HG02852 (cell line): ENCODE data around the gene SUN3.
"Not testable (repeated sequence)": the region's sequence is repeated elsewhere in the genome, so short reads cannot be mapped to it uniquely, and the experiment has no call there.

Source experiments
- ATAC-seq: cut with Tn5 transposase; IDR thresholded peaks from one replicate; pipeline ENCODE4 v1.9.1; 2021; ENCODE audit warnings: mild to moderate bottlenecking, moderate library complexity; ENCODE audit not compliant: unreplicated experiment

SUN3 gene

GRCh38 chr7:48033922-48034321 lies 5.0 kb upstream of the SUN3 start:
- no peak for ATAC-seq

- ATAC-seq, result no peak
Measured at GRCh38 chr7:48031111-48031510, 2.2 kb upstream of the SUN3 start.

GRCh38 chr7:48025624-48026023 lies 3.3 kb downstream of the SUN3 start:
- ATAC-seq, result no peak

GRCh38 chr7:48017674-48018073 lies 11.2 kb downstream of the SUN3 start:
- no peak for ATAC-seq

- no peak for ATAC-seq
Measured at GRCh38 chr7:48016641-48017040, 12.3 kb downstream of the SUN3 start.

- ATAC-seq, result no peak
Measured at GRCh38 chr7:48011951-48012350, 17.0 kb downstream of the SUN3 start.

- ATAC-seq, result no peak
Measured at GRCh38 chr7:48011323-48011722, 17.6 kb downstream of the SUN3 start.

GRCh38 chr7:48009954-48010353 lies 19.0 kb downstream of the SUN3 start:
- no peak for ATAC-seq

GRCh38 chr7:48009257-48009656 lies 19.6 kb downstream of the SUN3 start:
- no peak for ATAC-seq

GRCh38 chr7:48006866-48007265 lies 22.0 kb downstream of the SUN3 start:
- ATAC-seq, result no peak

- ATAC-seq, result peak; percentile 81
Measured at GRCh38 chr7:48004638-48005037, 24.3 kb downstream of the SUN3 start.

- ATAC-seq, result no peak
Measured at GRCh38 chr7:48004032-48004431, 24.9 kb downstream of the SUN3 start.

GRCh38 chr7:48000164-48000563 lies 28.7 kb downstream of the SUN3 start:
- not testable (repeated sequence) for ATAC-seq

- no peak for ATAC-seq
Measured at GRCh38 chr7:47999413-47999812, 29.5 kb downstream of the SUN3 start.

GRCh38 chr7:47992446-47992845 lies 36.5 kb downstream of the SUN3 start:
- ATAC-seq, result no peak

GRCh38 chr7:47991741-47992311 lies 37.1 kb downstream of the SUN3 start:
- ATAC-seq, result peak; percentile 100

GRCh38 chr7:47991270-47991669 lies 37.6 kb downstream of the SUN3 start:
- no peak for ATAC-seq

GRCh38 chr7:47990592-47990991 lies 38.3 kb downstream of the SUN3 start:
- no peak for ATAC-seq

GRCh38 chr7:47989607-47990400 lies 39.1 kb downstream of the SUN3 start:
- ATAC-seq, result not testable (repeated sequence)

GRCh38 chr7:47988496-47989386 lies 40.2 kb downstream of the SUN3 start:
- ATAC-seq, result no peak

- ATAC-seq, result no peak
Measured at GRCh38 chr7:47982610-47983009, 46.3 kb downstream of the SUN3 start.

- not testable (repeated sequence) for ATAC-seq
Measured at GRCh38 chr7:47980648-47981047, 48.3 kb downstream of the SUN3 start.
